GM21526 (cell line): ENCODE data around the gene CTDP1.

Experiments used
- ATAC-seq: cut with Tn5 transposase; IDR thresholded peaks from one replicate; pipeline ENCODE4 v1.9.1; 2021; ENCODE audit warnings: moderate library complexity; ENCODE audit not compliant: unreplicated experiment, low FRiP score

Gene CTDP1

DNA sequence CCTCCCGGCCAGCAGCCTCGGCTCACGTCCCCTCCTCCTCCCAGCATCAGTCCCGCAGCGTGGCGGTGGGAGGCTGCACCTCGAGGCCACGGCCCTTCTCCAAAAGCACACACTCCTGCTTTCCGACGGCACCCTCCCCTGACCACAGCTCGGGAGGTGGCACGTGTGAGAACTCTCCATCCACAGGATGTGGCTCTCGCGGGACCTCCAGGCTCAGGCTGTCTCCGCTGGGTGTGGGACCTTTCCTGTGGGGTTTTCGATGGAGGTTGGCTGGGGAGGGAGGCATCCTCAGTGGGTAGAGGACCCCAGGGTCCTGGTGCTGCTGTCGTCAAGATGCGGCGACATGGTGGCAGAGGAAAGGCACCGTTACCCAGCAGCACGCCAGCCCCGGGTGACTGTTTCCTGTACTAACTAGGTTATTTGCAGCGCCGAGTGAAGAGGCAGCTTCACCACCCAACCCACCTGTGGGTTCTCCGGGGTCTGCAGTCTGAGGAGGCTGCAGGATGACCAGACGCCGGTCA lies 75.3 kb downstream of the CTDP1 start:
- ATAC-seq: no peak

DNA sequence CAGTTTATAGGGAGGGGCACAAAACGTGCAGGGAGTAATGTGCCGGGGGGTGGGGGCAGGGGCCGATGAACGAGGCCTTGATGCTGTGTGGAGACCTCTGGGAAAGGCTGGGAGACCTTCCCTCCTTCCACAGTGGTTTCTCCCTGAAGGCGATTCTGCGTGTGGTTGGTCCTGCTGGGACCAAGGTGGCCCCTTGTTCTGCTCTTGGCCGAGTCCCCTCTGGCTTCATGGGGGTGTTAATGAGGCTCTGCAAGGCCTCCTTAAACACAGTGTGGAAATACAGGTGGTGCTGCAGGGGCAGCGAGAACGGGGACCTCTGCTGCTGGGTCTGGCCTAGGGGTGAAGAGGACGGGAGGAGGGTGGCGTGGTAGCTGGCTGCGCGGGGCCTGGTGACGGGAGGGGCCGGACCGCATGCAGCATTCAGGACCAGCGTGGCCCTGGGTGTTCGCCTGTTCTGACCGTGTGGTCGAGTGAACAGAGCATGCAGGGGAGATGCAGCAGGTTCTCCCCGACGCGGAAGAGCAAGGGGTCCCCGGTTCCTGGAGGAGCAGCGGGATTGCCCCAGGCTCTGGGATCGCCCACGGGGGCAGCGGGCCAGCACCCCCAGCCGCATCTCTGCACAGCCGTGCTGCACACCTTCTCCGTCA lies 76.0 kb downstream of the CTDP1 start:
- ATAC-seq: no peak

DNA sequence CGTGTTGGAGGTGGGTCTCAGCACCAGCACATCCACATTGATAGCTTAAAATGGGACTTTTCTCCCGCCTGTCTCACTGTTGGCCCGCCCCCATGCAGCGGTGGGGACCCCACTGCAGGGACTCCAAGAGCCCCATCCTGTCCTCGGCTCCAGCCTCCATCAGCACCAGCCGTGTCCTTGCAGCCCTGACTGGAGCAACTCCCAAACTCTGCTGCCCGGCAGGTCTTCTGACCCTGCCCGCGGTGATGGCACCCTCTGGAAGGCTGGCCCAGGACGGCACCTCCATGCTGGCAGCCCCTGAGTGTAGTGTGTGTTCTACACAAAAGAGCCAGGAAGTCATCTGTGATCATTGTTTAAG lies 76.5 kb downstream of the CTDP1 start:
- no peak for ATAC-seq

DNA sequence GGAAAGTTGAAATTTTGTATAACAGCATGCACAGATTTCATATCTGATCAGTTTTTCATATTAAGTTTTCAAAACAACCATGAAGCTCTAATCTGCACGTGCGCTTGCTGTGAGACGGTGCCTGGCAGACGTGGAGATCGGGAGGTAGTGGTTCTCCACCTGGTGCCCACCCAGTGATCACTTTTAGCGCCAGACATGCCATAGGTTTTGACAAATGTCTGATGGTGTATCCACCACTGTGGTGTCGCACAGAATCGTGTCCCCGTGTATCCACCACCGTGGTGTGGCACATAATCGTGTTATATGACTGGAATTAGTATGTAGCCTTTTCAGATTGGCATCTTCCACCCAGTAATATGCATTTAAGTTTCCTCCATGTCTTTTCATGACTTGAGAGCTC lies 77.2 kb downstream of the CTDP1 start:
- ATAC-seq: no peak

DNA sequence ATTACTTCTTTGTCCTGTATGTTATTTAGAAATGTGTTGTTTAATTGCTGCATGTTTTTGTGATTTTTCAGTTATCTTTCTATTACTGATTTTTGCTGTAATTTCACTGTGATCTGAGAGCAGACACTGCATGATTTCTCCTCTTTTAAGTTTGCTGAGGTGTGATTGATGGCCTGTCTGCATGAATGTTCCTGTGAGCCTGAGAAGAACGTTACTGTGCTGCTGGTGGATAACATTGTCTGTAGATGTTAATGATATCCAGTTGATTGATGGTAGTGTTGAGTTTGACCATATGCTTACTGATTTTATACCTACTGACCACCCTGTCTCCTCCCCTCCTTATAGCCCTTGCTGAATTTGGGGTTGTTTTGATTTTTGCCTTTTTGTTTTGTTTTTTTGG lies 80.7 kb downstream of the CTDP1 start:
- no peak for ATAC-seq

DNA sequence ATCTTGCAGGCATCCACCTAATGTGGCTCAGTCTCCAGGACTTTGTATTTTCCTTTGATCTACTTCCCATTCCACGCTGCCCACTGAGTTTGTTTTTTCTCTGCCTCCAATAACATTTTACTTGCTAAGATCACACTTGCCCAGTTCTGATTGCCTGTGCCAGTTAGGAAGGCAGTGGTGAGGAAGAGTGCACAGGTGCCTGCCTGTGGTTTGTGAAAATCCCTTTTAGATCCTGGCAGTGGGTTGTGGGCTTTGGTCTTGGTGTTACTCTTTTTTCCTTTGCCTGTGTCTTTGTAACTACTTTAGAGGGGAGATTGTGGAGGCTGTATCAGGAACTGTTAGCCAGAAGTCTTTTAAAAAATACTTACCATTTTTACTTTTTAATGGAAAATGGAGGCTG lies 81.3 kb downstream of the CTDP1 start:
- ATAC-seq: no peak

DNA sequence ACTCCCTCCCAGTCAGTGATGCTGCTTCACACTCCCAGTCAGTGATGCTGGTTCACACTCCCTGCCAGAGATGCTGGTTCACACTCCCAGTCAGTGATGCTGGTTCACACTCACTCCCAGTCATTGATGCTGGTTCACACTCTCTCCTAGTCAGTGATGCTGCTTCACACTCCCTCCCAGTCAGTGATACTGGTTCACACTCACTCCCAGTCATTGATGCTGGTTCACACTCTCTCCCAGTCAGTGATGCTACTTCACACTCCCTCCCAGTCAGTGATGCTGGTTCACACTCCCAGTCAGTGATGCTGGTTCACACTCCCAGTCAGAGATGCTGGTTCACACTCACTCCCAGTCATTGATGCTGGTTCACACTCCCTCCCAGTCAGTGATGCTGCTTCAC lies 83.8 kb downstream of the CTDP1 start:
- ATAC-seq: no peak

DNA sequence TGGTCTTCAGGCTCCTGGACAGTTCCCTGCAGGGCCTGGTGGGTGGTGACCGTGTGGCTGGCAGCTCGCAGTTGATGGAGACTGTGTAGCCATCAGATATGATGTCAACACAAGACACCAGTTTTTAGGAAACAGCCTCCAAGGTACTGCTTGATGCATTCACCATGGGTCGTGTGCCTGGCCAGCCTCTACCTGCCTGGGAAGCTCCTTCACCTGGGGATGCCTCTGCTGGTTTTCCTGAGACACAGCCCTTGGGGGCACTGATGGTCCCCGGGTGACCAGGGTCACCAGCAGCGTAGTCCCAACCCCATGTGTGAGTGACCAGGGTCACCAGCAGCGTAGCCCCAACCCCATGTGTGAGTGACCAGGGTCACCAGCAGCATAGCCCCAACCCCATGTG lies 84.5 kb downstream of the CTDP1 start:
- ATAC-seq: no peak

DNA sequence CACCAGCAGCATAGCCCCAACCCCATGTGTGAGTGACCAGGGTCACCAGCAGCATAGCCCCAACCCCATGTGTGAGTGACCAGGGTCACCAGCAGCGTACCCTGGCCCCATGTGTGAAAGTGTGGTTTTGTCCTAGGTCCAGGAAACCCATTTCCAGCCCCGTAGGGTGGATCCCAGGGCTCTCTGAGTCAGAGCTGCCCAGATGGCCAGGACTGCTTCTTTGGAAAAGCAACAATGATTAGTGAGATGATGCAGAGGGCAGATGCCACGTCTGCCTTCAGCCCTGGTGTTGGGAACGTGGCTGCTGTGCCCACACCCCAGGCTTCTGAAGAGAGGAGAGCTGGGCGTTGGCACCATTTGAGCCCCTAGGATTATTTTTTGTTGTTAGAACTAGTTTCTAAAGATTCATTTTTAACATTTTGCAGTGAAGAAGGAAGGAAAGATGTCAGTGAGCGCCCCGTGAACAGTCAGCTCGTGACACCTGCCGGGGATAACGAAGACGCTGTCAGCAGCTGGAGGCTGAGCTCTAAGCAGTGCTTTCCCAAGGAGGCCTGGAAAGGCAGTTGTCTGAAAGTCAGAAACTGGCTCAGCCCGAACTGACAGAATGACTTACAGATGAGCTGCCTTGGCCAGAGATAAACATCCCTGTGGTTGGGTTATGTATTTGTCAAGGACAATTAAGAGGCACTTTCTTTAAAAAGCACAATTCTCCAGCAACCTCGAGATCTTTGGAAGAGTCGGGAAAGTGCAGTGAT lies 86.1 kb downstream of the CTDP1 start:
- ATAC-seq: no peak

DNA sequence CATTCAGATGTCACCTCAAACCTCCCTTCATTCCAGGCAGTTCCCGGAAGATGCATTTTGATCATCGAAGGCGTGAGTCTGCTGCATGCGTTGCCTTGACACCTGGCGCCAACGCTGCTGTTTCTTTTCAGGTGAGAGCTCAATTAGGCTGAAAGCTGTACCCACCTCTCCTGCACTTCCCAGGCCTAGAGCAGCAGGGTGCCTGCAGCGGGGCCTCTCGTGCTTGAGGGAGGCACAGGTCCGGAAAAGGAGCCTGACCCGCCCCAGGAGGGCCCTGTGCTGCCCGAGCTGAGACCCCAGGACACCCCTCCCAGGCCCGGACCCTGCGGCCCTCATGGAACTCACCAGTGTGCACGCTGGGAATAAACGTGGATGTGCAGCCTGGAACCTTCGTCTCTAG lies 86.7 kb downstream of the CTDP1 start:
- ATAC-seq: no peak

DNA sequence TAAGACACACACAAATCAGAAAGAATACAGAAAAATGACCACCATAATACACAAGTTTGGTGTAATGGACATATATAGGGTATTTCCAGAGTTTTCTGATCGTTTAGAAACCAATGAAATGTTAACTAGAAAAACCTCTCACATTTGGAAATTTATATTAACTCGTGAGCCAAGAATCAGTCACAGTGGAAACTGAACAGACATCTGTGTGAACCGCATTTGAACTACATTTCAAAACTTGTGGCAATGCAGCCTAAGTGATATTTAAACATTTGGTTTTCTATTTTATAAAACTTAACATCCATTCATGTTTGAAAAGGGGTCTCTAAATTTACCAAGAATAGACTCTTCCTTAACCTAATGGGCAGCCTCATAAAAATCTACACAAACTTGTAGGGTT lies 89.1 kb downstream of the CTDP1 start:
- no peak for ATAC-seq

DNA sequence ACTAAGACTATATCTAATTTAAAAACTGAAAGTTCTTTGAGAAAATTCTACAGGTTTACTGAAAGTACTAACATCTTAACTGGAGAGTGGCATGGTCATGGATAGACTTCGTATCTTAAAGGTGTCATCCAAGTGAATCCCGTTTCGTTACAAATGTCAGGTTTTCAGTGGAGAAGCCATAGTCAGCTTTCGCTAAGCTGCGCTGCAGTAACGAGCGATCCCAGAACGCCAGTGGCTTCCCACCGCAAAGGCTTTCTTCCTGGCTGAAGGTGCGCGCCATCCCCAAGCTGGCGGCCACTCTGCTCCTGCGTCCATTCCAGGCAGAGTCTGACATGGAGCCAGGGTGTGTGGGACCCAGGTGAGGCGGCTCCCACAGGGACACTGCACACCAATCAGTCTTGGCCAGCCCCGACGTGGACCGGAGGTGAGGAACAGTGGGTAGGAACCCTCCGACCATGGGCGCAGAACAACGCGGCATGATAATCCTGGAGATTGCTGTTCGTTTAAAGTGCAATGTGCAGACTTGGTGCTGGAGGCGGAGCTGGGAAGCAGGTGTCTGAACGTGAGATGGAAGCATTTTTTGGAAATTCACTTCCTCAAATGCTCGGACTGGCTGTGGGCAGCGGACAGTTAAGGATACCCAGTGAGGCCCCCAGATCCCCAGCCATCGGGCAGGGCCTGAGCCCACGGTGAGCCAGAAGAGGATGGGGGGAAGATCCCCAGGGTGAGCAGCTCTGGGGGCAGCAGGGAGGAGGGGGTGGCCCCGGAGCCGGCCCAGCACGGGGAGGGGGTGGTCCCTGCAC lies 90.3 kb downstream of the CTDP1 start:
- ATAC-seq: no peak

DNA sequence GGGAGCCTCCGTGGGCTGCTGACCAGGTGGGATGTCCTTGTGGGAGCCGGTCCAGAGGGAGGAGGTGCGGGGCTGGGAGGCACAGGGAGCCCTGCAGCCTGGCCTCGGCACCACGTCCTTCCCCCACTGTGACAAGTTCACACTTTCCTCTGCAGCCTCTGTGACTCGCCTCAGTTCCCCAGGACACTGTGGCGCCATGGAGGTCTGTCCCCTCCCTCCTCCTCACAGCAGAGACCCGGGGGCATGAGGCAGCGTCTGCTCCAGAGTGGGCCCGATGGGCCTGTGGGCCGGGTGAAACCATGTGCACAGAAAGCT lies 90.9 kb downstream of the CTDP1 start:
- ATAC-seq: no peak

DNA sequence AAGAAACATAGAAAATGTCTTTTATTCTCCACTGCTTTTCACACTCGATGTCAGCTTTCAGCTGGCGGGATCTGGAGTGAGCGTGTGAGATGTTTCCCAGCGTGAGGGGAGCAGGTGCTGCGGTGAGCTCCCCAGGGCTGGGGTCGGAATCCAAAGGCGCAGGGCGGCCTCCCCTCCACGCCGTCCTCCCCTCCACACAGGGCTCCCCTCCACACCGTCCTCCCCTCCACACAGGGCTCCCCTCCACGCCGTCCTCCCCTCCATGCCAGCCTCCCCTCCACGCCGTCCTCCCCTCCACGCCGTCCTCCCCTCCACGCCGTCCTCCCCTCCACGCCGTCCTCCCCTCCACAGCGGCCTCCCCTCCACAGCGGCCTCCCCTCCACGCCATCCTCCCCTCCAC lies 91.2 kb downstream of the CTDP1 start:
- ATAC-seq: no peak

DNA sequence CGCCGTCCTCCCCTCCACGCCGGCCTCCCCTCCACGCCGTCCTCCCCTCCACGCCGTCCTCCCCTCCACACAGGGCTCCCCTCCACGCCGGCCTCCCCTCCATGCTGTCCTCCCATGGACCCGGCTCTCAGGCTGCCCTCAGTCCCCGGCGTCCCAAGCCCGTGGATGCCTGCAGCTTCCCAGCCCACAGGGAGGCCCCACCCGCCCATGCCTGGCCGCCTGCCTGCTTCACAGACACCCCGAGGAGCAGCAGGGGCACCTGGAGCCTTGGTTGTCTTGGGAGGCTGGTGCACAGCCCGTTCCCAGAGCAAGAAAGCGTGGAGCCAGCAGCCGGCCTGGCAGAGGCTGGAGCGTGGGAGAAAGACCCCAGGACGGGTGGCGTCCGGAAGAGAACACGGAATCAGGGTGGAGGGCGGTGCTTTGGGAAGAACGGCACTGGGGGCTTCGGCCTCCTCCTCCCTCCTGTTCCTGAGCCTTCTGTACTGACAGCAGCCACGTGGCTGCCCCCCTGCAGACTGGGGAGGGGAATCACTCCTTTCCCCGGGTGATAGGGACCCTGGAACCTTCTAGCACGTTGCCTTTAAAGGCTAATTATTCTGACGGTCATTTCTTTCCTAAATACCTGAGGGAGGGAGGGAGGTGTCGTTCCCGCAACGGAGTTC lies 92.0 kb downstream of the CTDP1 start:
- no peak for ATAC-seq

DNA sequence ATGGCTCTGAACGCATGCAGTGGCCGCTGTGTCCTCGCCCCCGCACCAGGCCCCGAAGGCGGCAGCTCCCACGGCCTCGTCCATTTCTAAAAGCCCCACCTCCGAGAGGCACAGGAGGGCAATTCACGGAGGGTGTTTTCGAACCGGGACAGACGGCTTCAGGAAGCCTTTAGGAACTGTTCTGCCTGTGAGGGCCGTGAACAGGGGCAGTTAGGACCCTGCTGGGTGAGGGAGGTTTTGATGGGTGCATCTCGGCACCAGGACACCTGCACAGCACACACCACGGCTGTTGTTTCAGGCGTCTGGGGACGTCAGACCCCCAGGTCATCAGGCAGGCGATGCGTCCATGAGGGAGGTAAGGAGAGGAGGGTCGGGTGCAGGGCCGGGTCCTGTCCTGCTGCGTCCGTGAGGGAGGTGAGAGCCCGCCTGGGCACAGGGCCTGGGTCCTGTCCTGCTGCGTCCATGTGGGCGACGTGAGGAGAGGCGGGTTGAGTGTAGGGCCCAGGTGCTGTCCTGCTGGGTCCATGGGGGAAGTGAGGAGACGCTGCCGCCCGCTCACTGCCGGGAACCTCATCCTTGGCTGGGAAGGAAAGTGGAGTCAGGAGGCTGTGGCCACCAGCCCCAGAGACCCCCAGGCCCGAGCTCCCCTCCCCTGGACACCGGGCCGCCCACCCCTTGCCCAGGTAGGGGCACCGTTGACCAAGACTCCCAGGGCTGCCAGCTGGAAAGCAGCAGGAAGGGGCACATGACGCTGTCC lies 92.7 kb downstream of the CTDP1 start:
- no peak for ATAC-seq

DNA sequence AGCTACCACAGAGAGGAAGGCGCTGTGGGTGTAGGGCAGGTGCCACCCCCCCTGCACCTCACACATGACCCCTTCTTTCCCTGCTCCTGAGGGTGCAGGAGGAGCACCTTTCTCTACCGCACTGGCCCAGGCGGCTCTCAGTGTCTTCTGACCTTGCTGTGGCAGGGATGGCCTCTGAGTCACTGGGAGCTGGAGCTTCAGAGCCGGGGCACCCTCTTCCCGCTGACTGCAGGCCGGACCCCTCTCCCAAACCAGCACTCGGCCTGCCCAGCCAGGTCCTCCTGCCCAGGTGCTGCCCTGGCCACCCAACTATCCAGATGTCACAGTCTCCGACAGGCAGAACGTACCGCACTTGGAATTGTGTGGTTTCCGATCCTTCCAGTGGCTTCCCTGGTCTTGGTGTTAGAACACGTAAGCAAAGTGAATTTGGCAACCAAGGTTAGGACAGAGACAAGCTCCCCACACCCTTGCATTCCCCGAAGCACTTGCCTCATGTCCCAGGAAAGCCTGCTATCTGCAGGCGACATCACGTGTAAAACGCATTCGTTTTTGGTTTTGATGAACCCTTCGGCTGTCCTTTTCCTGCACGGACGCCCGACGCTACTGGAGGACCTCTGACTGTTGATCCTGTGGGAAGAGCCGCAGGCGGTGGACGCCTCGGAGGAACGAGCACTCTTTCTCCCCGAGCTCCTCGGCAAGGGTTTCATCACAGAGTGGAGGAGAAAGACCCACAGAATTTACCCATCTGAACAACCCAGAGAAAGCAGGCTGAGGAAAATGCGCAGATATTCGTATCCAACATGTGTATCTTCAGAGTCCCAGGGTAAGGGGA lies 93.5 kb downstream of the CTDP1 start:
- ATAC-seq: no peak

DNA sequence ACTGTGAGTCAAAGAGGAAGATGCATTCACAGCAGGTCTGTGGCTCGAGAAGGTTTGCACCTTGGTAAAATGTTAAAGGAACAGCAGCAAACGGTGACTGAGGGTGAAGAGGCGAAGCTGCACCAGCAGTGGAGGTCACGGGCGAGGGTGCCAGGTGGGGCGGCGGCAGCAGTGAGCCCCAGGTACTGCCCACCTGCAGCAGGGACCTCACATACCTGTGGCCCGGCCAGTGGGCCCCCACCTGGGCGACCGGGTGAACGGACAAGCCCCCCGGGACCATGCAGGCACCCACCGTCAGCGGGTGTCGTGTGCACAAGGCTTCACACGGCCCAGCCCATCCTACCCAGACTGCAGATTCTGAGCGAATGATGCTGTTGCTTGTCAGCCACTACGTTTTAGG lies 94.5 kb downstream of the CTDP1 start:
- ATAC-seq: no peak

DNA sequence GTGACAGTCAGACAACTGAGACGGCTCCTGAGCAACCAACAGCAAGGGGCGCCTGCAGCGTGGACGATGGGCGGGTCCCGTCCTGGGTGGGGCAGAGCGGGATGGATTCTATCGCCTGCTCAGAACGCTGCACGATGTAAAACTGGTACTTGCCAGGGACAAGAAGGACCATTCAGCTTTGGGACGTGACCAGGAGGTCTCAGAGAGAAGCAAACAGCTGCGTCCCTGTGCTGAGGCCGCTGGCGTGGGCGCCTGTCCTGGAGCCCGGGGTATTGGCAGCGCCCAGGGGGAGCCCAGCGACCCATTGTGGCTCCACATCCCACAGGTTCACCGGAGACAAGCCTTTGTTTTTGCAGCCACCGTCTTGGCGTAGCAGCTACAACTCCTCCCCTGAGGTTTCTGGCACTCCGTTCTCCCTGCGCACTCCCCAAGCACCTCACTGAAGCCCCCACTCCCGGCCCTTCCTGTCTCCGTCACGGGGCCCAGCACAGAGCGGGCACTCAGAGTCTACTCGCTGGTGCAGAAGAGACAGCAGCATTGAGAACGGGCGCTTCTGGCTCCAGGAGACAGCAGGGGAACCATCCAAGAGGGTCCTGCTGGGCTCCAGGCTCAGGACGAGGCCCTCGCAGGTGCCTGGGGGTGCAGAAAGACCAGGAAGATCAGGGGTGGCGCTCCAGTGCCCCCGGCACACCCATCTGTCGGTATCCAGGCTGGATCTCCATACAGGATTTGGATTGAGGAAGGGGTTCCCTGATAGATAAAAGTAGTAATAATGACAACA lies 96.0 kb downstream of the CTDP1 start:
- no peak for ATAC-seq
